B cell (primary cell): ENCODE data around the gene KRTAP25-1. TPM values are rescaled to one million over a fixed set of nuclear protein-coding genes. Genes with fewer than 3 reads are reported as not detected.

ENCODE experiments used
- ATAC-seq: fragments of 200-7000 bp; cut with Tn5 transposase; one replicate; pipeline ENCODE4 v1.10.0; 2021; ENCODE audit warnings: low read depth, mild to moderate bottlenecking, moderate number of reproducible peaks, moderate library complexity
- CTCF ChIA-PET: fragments of 350-600 bp; sonication (Branson Sonifier 250); formaldehyde crosslinking; loops from one replicate; lab custom pipeline; 2021; ENCODE audit warnings: antibody characterized with exemption, inconsistent platforms; lab: Charles Lee
- POLR2A ChIA-PET: fragments of 350-600 bp; sonication (Branson Sonifier 250); formaldehyde crosslinking; loops from one replicate; lab custom pipeline; 2021; ENCODE audit warnings: antibody characterized with exemption; lab: Charles Lee
- DNase-seq: peaks from one replicate; pipeline ENCODE4 v3.0.0; 2013
- H2AFZ ChIP-seq: 2 replicates; pipeline ENCODE4 v1.6.1; 2012; ENCODE audit warnings: mild to moderate bottlenecking, low read depth, low read length; ENCODE audit not compliant: insufficient read depth, poor library complexity, severe bottlenecking
- H3K27ac ChIP-seq, 2 donors: 1 replicate in 1 of 2; 2 replicates in 1 of 2; pipeline ENCODE4 v1.5.1; 2012 to 2013; ENCODE audit warnings: low read length in 2 of 2, mild to moderate bottlenecking in 2 of 2, moderate library complexity in 1 of 2
- H3K27me3 ChIP-seq, 4 experiments: fragments of 200-600 bp in 1 of 4; sonication (generic) in 1 of 4; replicated peaks in 1 of 4; 1 replicate in 2 of 4; 2 replicates in 2 of 4; pipeline versions ENCODE4 v1.6.1 to v1.7.0; 2013 to 2016; ENCODE audit warnings: low read length in 3 of 4, mild to moderate bottlenecking in 2 of 4, mixed read lengths in 1 of 4, moderate library complexity in 1 of 4; ENCODE audit not compliant: insufficient read depth in 4 of 4, control insufficient read depth in 3 of 4; ENCODE audit errors: control extremely low read depth in 1 of 4
- H3K36me3 ChIP-seq, 2 experiments: replicated peaks in 1 of 2; 1 replicate in 1 of 2; 2 replicates in 1 of 2; pipeline versions ENCODE4 v1.6.1 to v1.7.1; 2013; ENCODE audit warnings: low read length in 1 of 2; ENCODE audit not compliant: insufficient read depth in 2 of 2, control insufficient read depth in 1 of 2; ENCODE audit errors: control extremely low read depth in 1 of 2, extremely low read depth in 1 of 2
- H3K4me1 ChIP-seq, 2 donors: fragments of 200-600 bp in 1 of 2; sonication (generic) in 1 of 2; 1 replicate in 1 of 2; 2 replicates in 1 of 2; pipeline versions ENCODE4 v1.5.1 to v1.6.1; 2013 to 2017; ENCODE audit warnings: low read length in 2 of 2; ENCODE audit not compliant: control insufficient read depth in 2 of 2, insufficient read depth in 2 of 2
- H3K4me2 ChIP-seq: replicated peaks from 2 replicates; pipeline ENCODE3; 2012; ENCODE audit warnings: mild to moderate bottlenecking, low read depth, low read length; ENCODE audit not compliant: poor library complexity, severe bottlenecking
- H3K4me3 ChIP-seq, 5 experiments: fragments of 200-600 bp in 1 of 5; sonication (generic) in 1 of 5; 1 replicate in 3 of 5; 2 replicates in 2 of 5; pipeline versions ENCODE4 v1.5.1 to v1.7.0; 2011 to 2016; ENCODE audit warnings: low read length in 4 of 5, mild to moderate bottlenecking in 4 of 5, low read depth in 2 of 5, control low read depth in 1 of 5, moderate library complexity in 1 of 5; ENCODE audit not compliant: insufficient read depth in 1 of 5; ENCODE audit errors: control extremely low read depth in 1 of 5, extremely low read depth in 1 of 5
- H3K79me2 ChIP-seq: fragments of 200-600 bp; sonication (generic); one replicate; pipeline ENCODE4 v1.6.0; 2016; ENCODE audit warnings: low read length; ENCODE audit not compliant: control insufficient read depth, insufficient read depth
- H3K9ac ChIP-seq: fragments of 200-600 bp; sonication (generic); 2 replicates; pipeline ENCODE4 v1.6.1; 2017; ENCODE audit warnings: mild to moderate bottlenecking, low read length, moderate library complexity
- H3K9me3 ChIP-seq, 3 donors: one replicate each; pipeline versions ENCODE4 v1.6.1 to v1.7.1; 2013; ENCODE audit warnings: low read length in 2 of 3; ENCODE audit not compliant: control insufficient read depth in 2 of 3, insufficient read depth in 1 of 3; ENCODE audit errors: control extremely low read depth in 1 of 3
- H4K20me1 ChIP-seq: 2 replicates; pipeline ENCODE4 v1.6.0; 2012; ENCODE audit warnings: mild to moderate bottlenecking, low read length; ENCODE audit not compliant: insufficient read depth, control insufficient read depth, poor library complexity, severe bottlenecking
- H3K27ac Mint-ChIP-seq: one replicate; pipeline ENCODE4 v1.8.0; 2021; ENCODE audit warnings: mixed read lengths
- H3K27me3 Mint-ChIP-seq: one replicate; pipeline ENCODE4 v1.8.0; 2021; ENCODE audit warnings: mixed read lengths
- H3K4me1 Mint-ChIP-seq: one replicate; pipeline ENCODE4 v1.8.0; 2021; ENCODE audit warnings: mixed read lengths
- H3K4me3 Mint-ChIP-seq: one replicate; pipeline ENCODE4 v1.8.0; 2021; ENCODE audit warnings: mixed read lengths
- H3K9me3 Mint-ChIP-seq: one replicate; pipeline ENCODE4 v1.8.0; 2022; ENCODE audit warnings: mixed read lengths; ENCODE audit not compliant: insufficient read depth
- EZH2 ChIP-seq: IDR thresholded peaks from 2 replicates; pipeline ENCODE4 v1.6.1; 2012; ENCODE audit warnings: borderline replicate concordance, low read depth, mild to moderate bottlenecking, moderate library complexity, low read length; ENCODE audit not compliant: insufficient read depth, poor library complexity, severe bottlenecking
- WGBS: methylation state at CpG from one replicate; pipeline ENCODE4 v1.1.5; 2013; ENCODE audit warnings: missing lambda C conversion rate; ENCODE audit not compliant: insufficient coverage; 5-methylcytosine and 5-hydroxymethylcytosine counted together
- intact Hi-C: fragments of 100-400 bp; cut with micrococcal nuclease; formaldehyde crosslinking; loops from one replicate; pipeline ENCODE4 v1.10.0; 2022
- polyA plus RNA-seq: library from polyadenylated mRNA; depleted of rRNA; stranded (reverse); fragments of >200 nt; gene quantifications from 2 replicates; pipeline ENCODE4 v1.2.3, GENCODE V29; 2012
- total RNA-seq, 2 donors: library from RNA; stranded (reverse); fragments of 120-200 nt in 1 of 2; gene quantifications; 1 replicate in 1 of 2; 2 replicates in 1 of 2; pipeline versions ENCODE4 v1.2.3 to v1.2.4, GENCODE V29; 2013 to 2022
- TF ChIP-seq, protein P1 (sequence below): fragments of 200-600 bp; IDR thresholded peaks from one replicate; pipeline ENCODE4 v1.8.0; 2022; ENCODE audit warnings: antibody characterized with exemption, mild to moderate bottlenecking

Gene KRTAP25-1
- total and polyA plus RNA-seq, 2 donors (not counting 1 experiment from before 2014, with no cell fraction given) = not detected

DNA sequence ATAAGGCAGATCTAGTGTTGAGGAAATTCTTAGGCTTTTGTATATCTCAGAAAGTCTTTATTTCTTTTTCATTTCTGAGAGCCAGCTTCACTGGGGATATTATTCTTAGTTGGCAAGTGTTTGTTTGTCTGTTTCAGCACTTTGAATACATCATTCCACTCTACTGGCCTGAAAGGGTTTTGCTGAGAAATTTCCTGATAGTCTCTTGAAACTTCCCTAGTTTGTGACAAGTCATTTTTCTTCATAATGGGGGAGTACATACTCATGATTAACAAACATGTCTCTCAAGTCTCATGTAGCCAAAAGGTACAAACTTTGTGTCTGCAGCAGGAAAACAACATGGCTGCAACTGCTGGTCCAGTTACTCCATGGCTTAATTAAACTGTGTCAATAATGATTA is 37.1 kb upstream of the KRTAP25-1 start:
- H3K27ac ChIP-seq = no peak overlapping the region
- H3K4me3 ChIP-seq = no peak overlapping the region
- no peaks in the 10 kb centered on the region for H3K4me1 ChIP-seq
- Mint-ChIP-seq H3K27ac (no peak overlapping the region), H3K27me3 (no peaks in the 10 kb centered on the region), H3K4me3 (no peak overlapping the region), H3K9me3 (peaks cover 15% of the 10 kb centered on the region), H3K4me1 (no peaks in the 10 kb centered on the region)
- intact Hi-C loops = no loop called here
- no peak for ATAC-seq
- TF ChIP-seq, protein P1, sequence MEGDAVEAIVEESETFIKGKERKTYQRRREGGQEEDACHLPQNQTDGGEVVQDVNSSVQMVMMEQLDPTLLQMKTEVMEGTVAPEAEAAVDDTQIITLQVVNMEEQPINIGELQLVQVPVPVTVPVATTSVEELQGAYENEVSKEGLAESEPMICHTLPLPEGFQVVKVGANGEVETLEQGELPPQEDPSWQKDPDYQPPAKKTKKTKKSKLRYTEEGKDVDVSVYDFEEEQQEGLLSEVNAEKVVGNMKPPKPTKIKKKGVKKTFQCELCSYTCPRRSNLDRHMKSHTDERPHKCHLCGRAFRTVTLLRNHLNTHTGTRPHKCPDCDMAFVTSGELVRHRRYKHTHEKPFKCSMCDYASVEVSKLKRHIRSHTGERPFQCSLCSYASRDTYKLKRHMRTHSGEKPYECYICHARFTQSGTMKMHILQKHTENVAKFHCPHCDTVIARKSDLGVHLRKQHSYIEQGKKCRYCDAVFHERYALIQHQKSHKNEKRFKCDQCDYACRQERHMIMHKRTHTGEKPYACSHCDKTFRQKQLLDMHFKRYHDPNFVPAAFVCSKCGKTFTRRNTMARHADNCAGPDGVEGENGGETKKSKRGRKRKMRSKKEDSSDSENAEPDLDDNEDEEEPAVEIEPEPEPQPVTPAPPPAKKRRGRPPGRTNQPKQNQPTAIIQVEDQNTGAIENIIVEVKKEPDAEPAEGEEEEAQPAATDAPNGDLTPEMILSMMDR = no peak
- no peak for TF ChIP-seq EZH2
- H3K27me3 ChIP-seq = no peaks in the 10 kb centered on the region
- H3K4me2 ChIP-seq = no peak overlapping the region
- H2AFZ ChIP-seq = no peak overlapping the region
- H3K9me3 ChIP-seq = peaks cover 0 to 11% (median 0%) of the 10 kb centered on the region in 3 donors
- no peaks in the 10 kb centered on the region for H4K20me1 ChIP-seq
- ChIA-PET POLR2A (no interaction called here), CTCF (no interaction called here)
- no peak for DNase-seq
- no peaks in the 10 kb centered on the region for H3K36me3 ChIP-seq
- H3K9ac ChIP-seq = no peak overlapping the region
- no peaks in the 10 kb centered on the region for H3K79me2 ChIP-seq

DNA sequence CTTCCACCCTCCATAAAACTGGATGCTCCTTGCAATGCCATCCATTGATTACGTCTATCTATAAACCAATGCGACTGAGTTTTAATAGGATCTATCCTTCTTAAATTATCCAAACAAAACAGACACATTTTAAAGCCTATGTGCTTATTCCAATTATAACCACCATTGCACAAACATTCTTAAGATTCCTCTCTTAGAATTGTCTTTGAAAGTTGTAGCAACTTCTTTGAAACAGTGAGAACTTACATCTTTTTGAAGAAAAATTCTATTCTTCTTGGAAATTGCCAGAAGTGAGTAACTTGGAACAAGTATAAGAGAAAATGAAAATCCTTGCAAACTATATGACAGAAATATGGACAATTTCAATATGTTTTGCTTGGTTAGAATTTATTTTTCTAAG is 30.9 kb upstream of the KRTAP25-1 start, which contains the start of gene KRTAP26-1:
Gene KRTAP26-1, minus strand, starts transcription at position 101 of the 400 bp plus-strand sequence. CDS start 280 bp downstream, outside the sequence.
- Histone ChIP-seq H3K79me2 (no peaks in the 10 kb centered on the region), H3K4me2 (no peak within 1 kb of the TSS), H3K9me3 (peaks cover 0 to 6% (median 0%) of the 10 kb centered on the region in 3 donors), H3K4me3 (no peak within 1 kb of the TSS), H4K20me1 (no peaks in the 10 kb centered on the region), H3K4me1 (no peaks in the 10 kb centered on the region), H3K27me3 (no peaks in the 10 kb centered on the region), H3K27ac (no peak within 1 kb of the TSS), H3K9ac (no peak within 1 kb of the TSS), H2AFZ (no peak within 1 kb of the TSS), H3K36me3 (no peaks in the 10 kb centered on the region)
- Mint-ChIP-seq H3K27ac (no peak within 1 kb of the TSS), H3K4me1 (no peaks in the 10 kb centered on the region), H3K9me3 (peaks cover 8% of the 10 kb centered on the region), H3K27me3 (no peaks in the 10 kb centered on the region), H3K4me3 (no peak within 1 kb of the TSS)
- ChIA-PET CTCF (no interaction called here), POLR2A (no interaction called here)
- intact Hi-C loops = no loop called here
- DNase-seq (no peak), ATAC-seq (no peak)
- no peak for TF ChIP-seq EZH2
- TF ChIP-seq, protein P1 = no peak
- WGBS = 100% methylated on average over 1 of the region's 2 CpGs
